NAMALWA (cell line): ENCODE results near the gene IGLON5.

ENCODE experiments used
- DNase-seq: peaks from one replicate; pipeline ENCODE4 v3.0.0-alpha.2; 2015; ENCODE audit warnings: low spot score

IGLON5 gene

GRCh38 chr19:51311351-51312257 lies at the start of gene IGLON5:
IGLON5 (plus strand) TSS chr19:51311644; CDS start chr19:51311848, 204 bp downstream.
- no peak for DNase-seq

- no peak for DNase-seq
These were observed 47.6 kb upstream of the IGLON5 start for GRCh38 chr19:51263808-51264207.

- no peak for DNase-seq
These were observed 40.4 kb upstream of the IGLON5 start for GRCh38 chr19:51271067-51271466.

GRCh38 chr19:51272183-51272810 lies 39.1 kb upstream of the IGLON5 start:
- no peak for DNase-seq

GRCh38 chr19:51274049-51274770 lies 37.2 kb upstream of the IGLON5 start:
- DNase-seq = no peak

GRCh38 chr19:51277112-51277511 lies 34.3 kb upstream of the IGLON5 start:
- no peak for DNase-seq

- DNase-seq = no peak
These were observed 29.1 kb upstream of the IGLON5 start for GRCh38 chr19:51282335-51282734.

GRCh38 chr19:51285682-51286081 lies 25.8 kb upstream of the IGLON5 start:
- no peak for DNase-seq

- no peak for DNase-seq
These were observed 21.8 kb upstream of the IGLON5 start for GRCh38 chr19:51289635-51290034.

- no peak for DNase-seq
These were observed 18.5 kb upstream of the IGLON5 start for GRCh38 chr19:51292971-51293370.

GRCh38 chr19:51293571-51294210 lies 17.8 kb upstream of the IGLON5 start:
- no peak for DNase-seq

GRCh38 chr19:51294211-51294976 lies 17.1 kb upstream of the IGLON5 start:
- DNase-seq = no peak

GRCh38 chr19:51294977-51295375 lies 16.5 kb upstream of the IGLON5 start:
- DNase-seq = no peak

- no peak for DNase-seq
These were observed 15.9 kb upstream of the IGLON5 start for GRCh38 chr19:51295382-51296126.

- DNase-seq = no peak
These were observed 14.9 kb upstream of the IGLON5 start for GRCh38 chr19:51296336-51297093.

- no peak for DNase-seq
These were observed 14.0 kb upstream of the IGLON5 start for GRCh38 chr19:51297406-51297805.

GRCh38 chr19:51301266-51301665 lies 10.2 kb upstream of the IGLON5 start:
- no peak for DNase-seq

- no peak for DNase-seq
These were observed 6.0 kb upstream of the IGLON5 start for GRCh38 chr19:51305479-51305878.

- DNase-seq = no peak
These were observed 5.2 kb downstream of the IGLON5 start for GRCh38 chr19:51316688-51317087.

GRCh38 chr19:51317376-51317775 lies 5.9 kb downstream of the IGLON5 start:
- DNase-seq = no peak
